Activated CD4-positive, alpha-beta T cell treated with anti-CD3 and anti-CD28 coated beads, Interleukin-2, amount 50 U/mL, for 24 hours (primary cell): ENCODE results near the gene DNPEP.
"Not testable (repeated sequence)": the region's sequence is repeated elsewhere in the genome, so short reads cannot be mapped to it uniquely, and the experiment has no call there.

Experiments used
- DNase-seq, 2 donors: peaks; one replicate each; pipeline ENCODE4 v3.0.0-alpha.2; 2020; ENCODE audit warnings: low read depth in 1 of 2, low spot score in 1 of 2

Gene DNPEP

GRCh38 chr2:219419331-219420197, 31.9 kb upstream of the DNPEP start:
- DNase-seq, result no peak

- DNase-seq, result no peak
These were observed 31.3 kb upstream of the DNPEP start for GRCh38 chr2:219419012-219419324.

DNA sequence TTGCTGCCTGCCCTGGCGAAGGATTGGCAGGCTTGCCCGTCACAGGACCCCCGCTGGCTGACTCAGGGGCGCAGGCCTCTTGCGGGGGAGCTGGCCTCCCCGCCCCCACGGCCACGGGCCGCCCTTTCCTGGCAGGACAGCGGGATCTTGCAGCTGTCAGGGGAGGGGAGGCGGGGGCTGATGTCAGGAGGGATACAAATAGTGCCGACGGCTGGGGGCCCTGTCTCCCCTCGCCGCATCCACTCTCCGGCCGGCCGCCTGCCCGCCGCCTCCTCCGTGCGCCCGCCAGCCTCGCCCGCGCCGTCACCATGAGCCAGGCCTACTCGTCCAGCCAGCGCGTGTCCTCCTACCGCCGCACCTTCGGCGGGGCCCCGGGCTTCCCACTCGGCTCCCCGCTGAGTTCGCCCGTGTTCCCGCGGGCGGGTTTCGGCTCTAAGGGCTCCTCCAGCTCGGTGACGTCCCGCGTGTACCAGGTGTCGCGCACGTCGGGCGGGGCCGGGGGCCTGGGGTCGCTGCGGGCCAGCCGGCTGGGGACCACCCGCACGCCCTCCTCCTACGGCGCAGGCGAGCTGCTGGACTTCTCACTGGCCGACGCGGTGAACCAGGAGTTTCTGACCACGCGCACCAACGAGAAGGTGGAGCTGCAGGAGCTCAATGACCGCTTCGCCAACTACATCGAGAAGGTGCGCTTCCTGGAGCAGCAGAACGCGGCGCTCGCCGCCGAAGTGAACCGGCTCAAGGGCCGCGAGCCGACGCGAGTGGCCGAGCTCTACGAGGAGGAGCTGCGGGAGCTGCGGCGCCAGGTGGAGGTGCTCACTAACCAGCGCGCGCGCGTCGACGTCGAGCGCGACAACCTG, 30.7 kb upstream of the DNPEP start, which contains the start of gene DES:
DES (plus strand) TSS at position 223 of the 857 bp plus-strand sequence; CDS start at position 309, 86 bp downstream.
- no peak for DNase-seq

GRCh38 chr2:219417374-219417773, 29.7 kb upstream of the DNPEP start:
- DNase-seq, result no peak

DNA sequence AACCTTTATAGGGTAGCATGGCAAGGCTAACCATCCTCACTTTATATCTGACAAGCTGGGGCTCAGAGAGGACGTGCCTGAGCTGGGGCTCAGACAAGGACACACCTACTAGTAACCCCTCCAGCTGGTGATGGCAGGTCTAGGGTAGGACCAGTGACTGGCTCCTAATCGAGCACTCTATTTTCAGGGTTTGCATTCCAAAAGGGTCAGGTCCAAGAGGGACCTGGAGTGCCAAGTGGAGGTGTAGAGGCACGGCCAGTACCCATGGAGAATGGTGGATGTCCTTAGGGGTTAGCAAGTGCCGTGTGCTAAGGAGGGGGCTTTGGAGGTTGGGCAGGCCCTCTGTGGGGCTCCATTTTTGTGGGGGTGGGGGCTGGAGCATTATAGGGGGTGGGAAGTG, 29.2 kb upstream of the DNPEP start:
- no peak for DNase-seq

DNA sequence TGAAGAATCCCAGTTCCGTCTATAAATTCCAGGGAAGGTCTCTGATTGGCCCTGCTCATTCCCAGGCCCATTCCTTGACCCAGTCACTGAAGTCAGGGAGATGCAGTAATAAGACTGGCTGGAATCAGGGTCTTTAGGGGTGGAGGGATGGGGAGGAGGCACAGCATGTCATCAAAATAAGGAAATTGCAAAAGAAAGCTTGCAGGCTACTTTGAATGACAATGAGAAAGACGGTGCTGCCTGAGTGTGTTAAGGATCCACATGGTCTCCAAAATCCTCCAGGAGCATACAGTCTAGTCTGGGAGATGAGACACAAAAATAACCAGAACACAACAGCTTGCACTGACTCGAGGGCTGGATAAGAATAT, 28.5 kb upstream of the DNPEP start:
- DNase-seq, result no peak

- DNase-seq, result no peak
These were observed 28.0 kb upstream of the DNPEP start for GRCh38 chr2:219415580-219416234.

GRCh38 chr2:219414857-219415256, 27.1 kb upstream of the DNPEP start:
- no peak for DNase-seq

DNA sequence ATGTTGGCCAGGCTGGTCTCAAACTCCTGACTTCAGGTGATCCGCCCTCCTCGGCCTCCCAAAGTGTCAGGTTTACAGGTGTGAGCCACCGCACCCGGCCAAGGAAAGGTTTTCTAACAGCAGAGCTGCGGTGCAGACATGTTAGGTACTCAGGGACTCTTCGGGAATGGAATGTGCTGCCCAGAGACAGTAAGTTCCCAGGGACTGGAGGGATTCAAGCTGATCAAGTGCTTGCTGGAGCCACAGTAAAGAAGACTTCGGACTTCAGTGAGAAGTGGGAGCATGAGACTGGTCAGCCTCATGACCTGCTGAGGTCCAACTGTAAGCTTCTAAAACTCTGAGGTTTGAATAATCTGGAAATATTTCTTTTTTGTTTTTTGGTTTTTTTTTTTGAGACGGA, 22.7 kb upstream of the DNPEP start:
- DNase-seq, result no peak

- no peak for DNase-seq
These were observed 21.9 kb upstream of the DNPEP start for GRCh38 chr2:219409619-219410018.

DNA sequence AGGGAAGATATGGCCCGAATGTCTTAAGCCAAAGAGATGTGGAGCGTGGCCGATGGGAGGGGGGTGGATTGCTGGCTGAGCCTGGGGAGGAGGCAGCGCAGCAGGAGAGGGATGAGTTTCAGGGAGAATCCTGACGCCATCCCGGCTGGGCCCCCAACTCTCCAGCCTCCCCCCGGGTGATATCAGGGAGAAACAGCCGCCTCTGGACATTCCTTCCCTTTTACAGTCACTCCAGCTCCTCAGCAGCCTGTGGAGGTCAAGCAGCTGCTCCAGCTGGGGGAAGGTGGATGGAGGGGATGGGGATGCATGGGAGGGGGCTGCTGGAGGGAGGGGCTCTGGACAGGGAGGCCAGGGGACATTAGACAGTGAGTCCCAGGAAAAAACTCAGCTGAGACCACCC, 20.9 kb upstream of the DNPEP start:
- no peak for DNase-seq

DNA sequence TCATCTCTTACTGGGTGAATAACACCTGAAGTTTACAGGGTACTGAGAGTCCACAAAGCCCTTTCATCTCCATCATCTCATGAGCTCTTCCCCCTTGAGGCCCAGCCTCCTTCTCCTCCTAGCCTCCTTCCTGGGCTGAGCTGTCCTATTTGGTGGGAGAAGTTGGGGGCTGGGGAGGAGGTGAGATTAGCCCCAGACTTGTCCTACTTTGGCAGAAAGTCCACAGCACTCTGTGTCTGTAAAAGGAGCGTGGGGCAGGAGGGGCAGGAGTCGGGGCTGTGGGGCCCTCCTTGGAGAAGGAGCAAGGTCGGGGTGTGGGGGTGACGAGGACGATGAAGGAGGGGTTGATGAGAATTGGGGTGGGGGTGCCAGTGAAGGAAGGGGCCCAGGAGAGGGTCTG, 20.5 kb upstream of the DNPEP start:
- no peak for DNase-seq

GRCh38 chr2:219407343-219407742, 19.6 kb upstream of the DNPEP start:
- DNase-seq, result not testable (repeated sequence)

- no peak for DNase-seq
These were observed 19.1 kb upstream of the DNPEP start for GRCh38 chr2:219406861-219407230.

DNA sequence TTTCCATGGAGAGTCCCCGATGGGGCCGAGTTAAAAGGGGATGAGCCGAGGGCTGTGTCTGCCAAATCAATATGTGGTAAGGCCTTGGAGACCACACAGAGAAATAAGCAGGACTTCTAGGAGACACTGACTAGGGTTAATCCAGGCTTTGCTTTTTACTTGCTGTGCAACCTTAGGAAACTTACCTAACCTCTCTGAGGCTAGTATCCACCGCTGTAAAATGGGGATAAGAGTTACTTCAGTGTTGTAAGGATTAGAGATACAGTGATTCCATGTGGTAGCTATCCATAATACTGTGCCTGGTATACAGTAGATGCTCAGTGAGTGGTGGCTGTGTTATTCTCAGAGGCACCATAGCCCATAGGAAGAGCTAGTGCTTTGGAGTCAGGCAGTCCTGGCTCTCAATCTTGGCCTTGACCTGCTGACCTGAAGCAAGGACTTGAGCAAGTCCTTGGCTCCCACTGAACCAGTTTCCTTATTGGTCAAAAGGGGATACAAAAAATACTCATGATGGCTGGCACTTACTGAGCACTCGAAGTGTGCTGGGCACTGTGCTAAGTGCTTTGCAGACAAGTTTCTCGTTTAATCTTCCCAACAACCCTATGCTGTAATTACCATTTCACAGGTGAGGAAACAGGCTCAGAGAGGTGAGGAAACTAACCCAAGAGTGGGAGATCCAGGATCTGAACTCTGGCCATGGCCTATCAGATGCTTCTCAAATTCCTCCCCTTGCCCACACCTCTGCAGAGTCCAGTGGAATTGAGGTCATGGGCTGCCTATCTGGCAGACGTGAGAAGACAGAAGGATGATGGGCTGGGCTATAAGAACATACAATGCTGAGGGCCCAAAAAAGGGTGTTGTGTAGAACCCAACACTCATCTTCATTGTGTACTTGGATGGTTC, 18.5 kb upstream of the DNPEP start:
- no peak for DNase-seq

DNA sequence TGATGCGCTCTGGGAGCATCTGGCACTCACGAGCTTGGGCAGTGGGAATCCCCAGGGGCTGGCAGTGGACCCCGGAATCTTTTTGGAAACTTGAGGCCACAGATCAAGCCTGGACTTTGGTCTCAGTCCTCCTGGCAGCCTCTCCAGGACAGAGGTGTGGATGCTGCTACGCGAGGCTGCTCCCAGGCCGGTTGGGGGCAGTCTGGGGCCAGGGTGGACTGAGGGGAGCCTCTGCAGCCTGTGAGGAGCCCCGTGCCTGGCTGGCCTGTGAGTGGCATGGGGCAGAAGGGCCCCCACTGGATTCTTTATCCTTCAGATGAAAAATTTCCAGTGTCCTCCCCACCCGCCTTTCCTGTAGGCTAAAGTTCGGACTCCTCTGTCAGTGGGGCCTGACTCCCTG, 17.7 kb upstream of the DNPEP start:
- DNase-seq, result no peak

DNA sequence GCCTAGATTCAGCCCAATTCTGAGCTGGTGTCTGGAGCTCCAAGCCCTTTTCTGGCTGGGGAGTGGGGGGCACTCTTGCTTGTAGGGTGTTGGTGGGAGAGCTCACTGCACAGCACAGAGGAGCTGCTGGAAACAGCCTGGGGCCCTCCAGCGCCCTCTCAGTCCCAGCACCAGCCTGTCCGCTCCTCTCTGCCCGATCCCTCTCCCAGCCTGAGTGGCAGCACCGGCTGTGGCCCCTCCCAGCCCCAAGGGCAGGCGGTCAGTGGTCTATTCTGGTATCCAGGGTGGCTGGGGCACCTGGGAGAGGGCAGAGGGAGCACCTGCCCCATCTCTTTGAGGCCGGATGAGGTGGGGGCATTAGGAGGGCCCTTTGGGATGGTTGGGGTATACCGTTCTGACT, 17.2 kb upstream of the DNPEP start:
- no peak for DNase-seq

- DNase-seq, result no peak
These were observed 16.7 kb upstream of the DNPEP start for GRCh38 chr2:219404291-219404910.

- no peak for DNase-seq
These were observed 16.1 kb upstream of the DNPEP start for GRCh38 chr2:219403861-219404260.
